Stimulated activated naive CD8-positive, alpha-beta T cell treated with anti-CD3 and anti-CD28 coated beads, Interleukin-15, Interleukin-2, amounts not matched to agents 100 U/mL and 50 U/mL, for 24 hours (primary cell): ENCODE measurements around the gene RRP8.

Source experiments
- ATAC-seq: fragments of 150-1000 bp; cut with Tn5 transposase; one replicate; pipeline ENCODE4 v1.10.0; 2021
- DNase-seq: peaks from one replicate; pipeline ENCODE4 v3.0.0; 2021

The RRP8 gene

DNA sequence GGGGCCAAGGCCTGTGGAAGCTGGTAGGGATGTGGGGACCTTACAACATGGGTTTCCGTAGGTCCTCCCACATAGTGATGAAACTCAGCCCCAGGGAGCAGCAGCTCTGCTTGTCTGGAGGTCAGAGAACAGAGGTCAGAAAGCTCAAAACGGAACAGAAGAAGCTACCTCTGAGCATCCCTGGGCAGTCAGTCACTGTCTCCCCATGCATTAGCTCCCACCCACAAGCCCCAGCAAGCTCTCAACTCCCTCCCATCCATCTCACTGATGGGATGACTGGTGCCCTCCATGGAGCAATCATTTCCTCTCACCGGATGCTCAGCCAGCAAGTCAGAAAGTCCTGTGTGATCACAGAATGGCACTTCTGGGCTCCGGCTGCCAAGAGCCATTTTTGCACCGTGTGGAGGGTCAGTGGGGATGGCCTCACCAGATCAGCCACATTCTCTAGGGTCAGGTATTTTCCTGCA is 13.9 kb upstream of the RRP8 start:
- ATAC-seq (no peak), DNase-seq (no peak)

DNA sequence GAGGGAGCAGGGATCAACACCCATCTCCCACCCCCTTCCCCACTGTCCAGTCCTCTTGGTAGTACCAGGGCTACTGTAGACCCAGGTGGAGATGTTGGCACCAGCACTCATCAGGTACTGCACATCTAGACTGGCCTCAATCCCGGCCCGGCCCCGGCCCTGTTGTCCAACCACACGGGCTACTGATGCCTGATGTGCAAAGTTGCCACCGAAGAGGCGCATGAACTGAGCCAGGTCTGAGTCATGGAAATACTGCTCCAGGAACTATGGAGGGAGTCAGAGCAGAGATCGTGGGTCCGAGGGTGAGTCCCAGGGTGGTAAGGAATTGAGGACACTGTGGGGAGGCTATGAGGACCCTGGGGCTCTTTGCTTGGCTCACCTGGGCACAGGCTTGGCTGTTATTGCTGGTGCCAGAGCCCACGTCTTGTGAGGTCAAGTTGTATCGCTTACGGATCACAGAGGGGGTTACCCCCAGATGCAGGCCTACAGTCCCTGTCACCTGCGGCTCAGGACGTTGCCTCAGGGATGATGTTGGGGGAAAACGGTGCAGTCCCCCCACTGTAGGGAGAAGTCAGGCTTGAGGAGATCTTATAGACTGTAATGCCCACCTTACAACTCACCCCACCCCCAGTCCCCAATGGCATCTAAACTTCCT is 13.3 kb upstream of the RRP8 start:
- DNase-seq: no peak
- no peak for ATAC-seq

DNA sequence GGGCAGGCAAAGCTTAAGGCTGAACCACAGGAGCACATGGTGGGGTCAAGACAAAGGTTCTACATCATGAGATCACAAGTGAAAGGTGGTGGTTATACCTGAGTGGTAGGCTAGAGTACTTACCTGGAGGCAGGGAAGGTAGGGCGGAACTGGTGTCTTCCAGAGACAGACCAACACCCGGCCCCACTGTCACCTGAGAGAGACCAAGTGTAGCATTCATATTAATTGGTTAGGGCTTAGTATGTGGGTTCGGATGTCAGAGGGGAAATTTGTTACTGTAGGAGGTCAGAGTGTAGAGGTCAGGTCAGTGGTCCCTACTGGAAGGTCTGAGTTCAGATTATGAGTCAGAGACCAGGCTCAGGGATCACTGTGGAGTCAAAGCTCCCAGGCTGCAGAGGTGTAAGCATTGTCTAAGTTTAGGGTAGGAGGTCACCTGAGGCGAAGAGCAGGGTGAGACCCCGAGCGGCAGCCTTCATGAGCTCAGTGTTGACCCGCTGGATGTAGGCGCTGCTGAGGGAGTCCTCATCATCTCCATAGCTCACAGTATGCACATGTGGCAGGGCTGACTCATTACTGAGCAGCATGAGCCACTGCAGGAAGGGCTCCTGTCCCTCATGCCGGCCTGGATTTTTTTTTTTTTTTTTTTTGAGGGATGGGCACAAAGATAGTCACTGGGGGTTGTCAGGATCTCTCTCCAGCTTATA is 12.6 kb upstream of the RRP8 start:
- DNase-seq (no peak), ATAC-seq (no peak)

DNA sequence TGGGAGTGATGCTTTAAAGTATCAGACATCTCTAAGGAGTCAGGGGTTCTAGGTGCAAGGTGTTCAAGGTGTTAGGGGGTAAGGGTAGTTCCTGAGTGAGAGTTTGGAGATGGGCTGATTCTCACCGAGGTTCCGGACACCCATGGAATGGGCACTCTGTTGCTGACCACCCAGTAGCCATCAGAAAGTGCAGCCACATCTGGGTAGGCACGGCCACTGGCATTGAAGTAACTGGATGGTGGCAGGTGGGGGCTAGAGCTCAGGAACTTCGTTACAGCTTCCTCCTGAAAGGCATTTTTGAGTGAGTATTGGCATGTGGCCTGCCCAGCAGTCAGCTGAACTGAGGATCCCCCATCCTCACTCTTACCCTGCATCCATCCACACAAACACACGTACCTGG is 11.6 kb upstream of the RRP8 start:
- no peak for DNase-seq
- ATAC-seq: no peak

GRCh38 chr11:6614446-6614845 is 11.0 kb upstream of the RRP8 start:
- no peak for DNase-seq
- no peak for ATAC-seq

DNA sequence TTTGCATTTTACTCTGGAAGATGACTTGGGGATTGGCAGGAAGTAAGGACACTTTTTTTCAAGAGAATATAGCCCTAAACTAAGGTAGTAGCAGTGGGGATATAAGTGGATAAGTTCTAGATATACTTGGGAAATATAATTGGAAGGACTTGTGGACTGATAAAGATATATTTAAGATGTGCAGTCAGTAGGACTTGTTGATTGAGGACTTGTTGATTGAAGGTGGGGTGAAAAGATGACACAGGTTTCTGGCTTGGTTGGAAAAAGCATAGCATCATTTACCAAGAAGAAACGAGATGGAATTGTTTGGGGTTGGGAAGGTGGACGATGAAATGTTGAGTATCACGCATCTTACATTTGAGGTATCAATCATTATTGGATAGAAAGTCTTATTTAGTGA is 10.1 kb upstream of the RRP8 start:
- ATAC-seq: no peak

GRCh38 chr11:6612213-6613041 is 9.0 kb upstream of the RRP8 start, which contains the start of gene TAF10:
Gene TAF10, minus strand, starts transcription at chr11:6612216. Its CDS starts 27 bp downstream, at chr11:6612189.
- DNase-seq (peak; percentile 97), ATAC-seq (peak; percentile 87)

More for the DNA sequence above, 10.1 kb upstream of the RRP8 start:
- no peak for DNase-seq

DNA sequence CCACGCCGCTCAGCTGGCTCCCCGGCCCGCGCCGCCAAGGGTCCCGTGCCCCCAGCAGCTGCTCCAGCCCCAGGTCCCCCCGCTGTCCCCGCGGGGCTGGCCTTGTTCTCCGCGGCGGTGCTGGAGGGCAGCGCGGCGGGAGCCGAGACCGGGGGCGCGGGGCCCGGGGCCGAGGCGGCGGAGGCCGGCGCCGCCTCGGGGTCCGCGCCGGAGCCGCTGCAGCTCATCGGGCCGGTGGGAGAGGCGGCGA is 8.5 kb upstream of the RRP8 start:
- ATAC-seq: peak; percentile 9

DNA sequence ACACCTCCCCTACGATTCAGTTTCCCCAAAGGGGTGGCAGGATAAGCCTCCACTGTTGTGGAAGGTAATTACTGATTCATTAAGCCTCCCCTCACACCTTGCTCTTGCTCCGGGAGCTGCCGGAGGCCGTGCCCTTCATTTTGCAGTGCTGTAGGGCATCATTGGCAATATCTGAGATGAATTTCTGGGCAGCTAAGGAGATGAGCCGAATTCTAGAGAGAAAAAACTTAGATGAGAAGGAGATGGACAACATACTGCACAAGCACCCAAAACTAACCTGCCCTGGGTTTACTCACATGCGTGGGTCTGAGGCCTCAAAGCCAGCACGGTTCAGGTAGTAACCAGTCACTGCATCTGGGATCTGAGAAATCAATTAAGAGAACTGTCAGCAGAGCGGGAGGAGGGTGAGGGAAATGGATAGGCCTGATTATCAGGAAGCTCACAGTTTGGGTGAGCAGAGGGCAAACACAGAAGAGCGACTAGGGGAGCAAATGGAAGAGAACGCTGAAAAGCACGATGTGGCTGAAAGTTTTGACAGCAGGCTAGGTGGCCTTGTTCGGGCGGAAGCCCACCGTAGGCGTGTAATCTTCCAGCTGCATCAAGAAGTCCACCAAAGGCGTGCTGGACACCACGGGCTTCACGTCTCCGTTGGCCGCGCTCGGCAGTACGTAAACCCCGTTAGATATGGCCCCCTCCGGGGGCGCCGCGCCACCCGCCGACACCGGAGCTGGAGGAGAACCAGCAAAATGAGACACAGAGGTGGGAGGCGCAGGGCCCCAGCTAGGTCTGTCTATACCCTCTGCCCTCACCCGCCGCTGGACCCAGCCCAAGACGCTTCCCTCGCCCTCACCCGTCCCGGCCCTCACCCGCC is 7.9 kb upstream of the RRP8 start:
- DNase-seq (peak; percentile 53), ATAC-seq (no peak)

More for the DNA sequence above, 8.5 kb upstream of the RRP8 start:
- no peak for DNase-seq

DNA sequence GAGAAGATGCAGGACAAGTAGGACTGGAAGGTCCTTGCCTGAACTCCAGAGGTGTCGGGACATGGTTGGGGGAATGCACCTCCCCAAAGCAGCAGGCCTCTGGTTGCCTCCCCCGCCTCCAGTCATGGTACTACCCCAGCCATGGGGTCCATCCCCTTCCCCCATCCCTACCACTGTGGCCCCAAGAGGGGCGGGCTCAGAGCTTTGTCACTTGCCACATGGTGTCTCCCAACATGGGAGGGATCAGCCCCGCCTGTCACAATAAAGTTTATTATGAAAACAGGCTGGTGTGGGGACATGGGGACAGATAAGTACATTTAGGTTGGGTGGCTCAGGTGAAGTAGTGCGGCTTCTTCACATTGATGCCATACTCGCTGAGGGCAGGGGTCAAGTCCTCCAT is 7.2 kb upstream of the RRP8 start:
- ATAC-seq (no peak), DNase-seq (no peak)

DNA sequence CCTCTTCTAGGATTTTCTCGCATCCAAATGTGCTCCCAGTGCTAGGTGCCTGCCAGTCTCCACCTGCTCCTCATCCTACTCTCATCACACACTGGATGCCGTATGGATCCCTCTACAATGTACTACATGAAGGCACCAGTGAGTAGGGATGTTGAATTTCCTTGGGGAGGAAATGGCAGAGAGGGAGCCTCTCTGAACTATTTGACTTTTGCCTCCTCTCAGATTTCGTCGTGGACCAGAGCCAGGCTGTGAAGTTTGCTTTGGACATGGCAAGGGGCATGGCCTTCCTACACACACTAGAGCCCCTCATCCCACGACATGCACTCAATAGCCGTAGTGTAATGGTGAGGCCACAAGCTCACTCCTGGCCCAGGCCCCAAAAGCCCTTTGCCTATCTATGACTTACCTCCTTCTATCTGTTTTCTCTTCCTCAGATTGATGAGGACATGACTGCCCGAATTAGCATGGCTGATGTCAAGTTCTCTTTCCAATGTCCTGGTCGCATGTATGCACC is 6.1 kb upstream of the RRP8 start:
- ATAC-seq (no peak), DNase-seq (no peak)

DNA sequence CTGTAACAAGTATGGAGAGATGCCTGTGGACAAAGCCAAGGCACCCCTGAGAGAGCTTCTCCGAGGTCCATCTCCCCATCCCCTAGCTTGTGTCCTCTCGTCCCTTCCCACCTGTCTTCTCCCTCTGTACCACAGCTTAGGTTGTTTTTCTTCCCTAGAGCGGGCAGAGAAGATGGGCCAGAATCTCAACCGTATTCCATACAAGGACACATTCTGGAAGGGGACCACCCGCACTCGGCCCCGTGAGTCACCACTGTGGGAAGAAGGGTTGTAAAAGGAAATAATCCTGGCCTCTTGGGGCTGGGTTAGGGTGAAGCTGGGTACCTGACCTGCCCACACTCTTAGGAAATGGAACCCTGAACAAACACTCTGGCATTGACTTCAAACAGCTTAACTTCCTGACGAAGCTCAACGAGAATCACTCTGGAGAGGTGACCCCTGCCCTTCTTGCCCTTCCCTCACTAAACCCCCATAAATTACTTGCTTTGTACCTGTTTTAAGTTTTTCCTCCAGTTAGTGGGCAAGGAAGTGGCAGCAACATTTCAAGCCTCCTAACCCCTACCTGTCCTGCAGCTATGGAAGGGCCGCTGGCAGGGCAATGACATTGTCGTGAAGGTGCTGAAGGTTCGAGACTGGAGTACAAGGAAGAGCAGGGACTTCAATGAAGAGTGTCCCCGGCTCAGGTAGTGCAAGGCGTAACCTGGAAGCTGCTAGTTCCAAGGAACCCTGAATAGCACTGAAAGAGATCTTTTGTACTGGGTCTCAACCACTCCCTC is 5.5 kb upstream of the RRP8 start:
- DNase-seq: no peak
- ATAC-seq: no peak

DNA sequence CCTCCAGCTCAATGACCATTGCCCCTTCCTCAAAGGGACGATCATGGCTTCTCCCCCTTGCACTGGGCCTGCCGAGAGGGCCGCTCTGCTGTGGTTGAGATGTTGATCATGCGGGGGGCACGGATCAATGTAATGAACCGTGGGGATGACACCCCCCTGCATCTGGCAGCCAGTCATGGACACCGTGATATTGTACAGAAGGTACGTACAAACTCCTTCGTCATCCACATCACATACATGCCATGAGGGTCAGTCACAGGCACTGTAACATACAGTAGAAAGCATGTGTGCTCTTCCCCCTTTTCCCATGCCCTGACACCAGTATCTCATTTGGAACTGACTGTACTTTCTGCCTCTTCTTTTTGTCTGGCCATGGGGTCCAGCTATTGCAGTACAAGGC is 4.6 kb upstream of the RRP8 start:
- no peak for DNase-seq
- no peak for ATAC-seq

DNA sequence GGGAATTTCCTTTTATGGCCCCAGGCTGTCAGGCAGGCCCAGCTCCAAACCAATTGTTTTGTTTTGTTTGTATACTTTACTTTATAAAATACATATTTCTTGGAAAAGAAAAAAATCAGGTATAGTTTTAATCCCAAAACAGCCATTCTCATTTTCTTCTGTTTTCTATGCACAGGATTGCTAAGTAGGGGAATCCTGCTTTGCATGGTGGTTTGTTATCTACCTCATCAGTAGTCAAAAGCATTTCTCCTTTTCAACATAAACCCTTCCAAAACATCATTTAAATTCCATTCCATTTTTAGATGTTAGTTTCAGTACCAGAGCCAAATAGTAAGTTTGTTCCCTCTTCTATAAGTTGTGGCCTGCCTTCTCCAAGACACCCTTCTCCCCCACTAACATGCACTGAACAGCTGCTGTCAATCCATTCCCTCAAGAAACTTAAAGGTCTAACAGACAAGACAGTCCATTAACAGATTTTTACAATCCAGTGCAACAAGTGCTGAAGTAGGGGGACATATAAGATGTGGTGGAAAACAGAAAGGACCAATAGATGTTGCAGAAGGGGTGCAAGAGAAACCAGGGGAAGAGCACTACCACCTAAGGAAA is 3.9 kb upstream of the RRP8 start:
- no peak for DNase-seq
- no peak for ATAC-seq

DNA sequence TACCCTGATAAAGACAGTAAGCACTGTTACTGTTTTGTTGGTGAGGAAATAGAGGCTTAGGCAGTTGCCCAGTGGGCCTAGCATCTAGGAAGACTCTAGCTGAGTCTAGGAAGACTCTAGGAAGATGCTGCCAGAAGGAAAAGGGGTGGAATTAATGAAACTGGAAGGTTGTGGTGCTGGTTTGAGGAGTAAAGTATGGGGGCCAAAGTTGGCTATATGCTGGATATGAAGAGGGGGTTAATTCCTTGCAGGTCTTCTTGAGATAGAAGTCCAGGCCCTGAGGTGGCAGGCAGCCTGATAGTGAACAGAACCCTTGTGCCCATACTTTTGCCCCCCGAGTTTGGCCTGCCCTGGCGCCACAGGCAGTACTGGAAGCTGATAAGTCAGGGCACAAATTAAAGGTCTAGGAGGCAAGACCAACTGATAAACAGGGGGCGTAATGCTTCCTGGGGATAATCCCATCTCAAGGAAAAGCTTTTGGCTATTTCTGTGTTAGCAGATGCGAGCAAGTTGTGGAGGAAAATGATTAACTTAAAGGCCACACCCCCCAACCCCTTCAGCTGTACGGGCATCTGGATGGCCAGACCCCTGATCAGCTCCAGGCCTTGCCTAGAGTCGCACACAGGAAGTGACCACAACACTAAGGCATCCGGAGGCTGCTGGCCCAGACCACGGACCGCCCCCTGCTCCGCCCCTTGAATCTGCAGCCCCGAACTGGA is 3.2 kb upstream of the RRP8 start:
- ATAC-seq (peak; percentile 24), DNase-seq (peak; percentile 79)

DNA sequence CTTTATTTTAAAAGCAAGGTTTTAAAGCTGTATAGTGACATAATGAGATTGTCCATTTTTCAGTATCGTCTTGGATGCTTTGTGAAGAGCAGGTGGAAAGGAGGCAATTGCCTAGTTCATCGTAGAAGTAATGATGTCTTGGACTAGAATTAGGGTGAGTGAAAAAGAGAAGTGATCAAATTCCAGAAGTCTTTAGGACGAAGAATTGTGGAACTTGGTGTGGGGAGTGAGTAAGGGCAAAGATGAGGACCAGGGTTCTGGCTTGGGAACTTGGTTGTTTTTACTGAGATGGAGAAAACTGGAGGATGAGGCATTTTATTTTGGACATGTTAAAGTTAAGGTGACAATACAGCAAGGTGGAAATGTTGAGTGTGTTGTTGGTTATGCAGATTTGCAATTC is 1.4 kb upstream of the RRP8 start:
- ATAC-seq: no peak
- no peak for DNase-seq

DNA sequence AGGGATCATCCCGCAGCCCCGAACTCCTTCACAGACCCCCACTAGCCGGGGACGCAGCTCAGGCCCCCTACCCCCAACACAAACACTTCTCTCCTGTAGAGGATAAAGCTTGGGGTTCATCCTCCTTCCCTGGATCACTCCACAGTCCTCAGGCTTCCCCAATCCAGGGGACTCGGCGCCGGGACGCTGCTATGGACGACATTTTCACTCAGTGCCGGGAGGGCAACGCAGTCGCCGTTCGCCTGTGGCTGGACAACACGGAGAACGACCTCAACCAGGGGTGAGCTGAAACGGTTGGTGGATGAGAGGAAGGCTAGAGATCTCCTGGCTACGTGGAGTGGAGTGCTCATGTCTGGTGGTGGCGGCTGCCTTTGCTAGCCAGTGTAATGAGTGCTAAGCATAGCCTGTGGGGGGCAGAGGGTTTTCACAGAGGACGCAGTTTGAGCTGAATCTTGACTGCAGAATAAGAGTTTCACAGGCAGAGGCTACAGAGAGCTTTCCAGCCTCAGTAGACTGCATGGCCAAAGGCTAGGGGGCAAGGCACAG is 738 bp upstream of the RRP8 start:
- ATAC-seq: peak; percentile 50
- DNase-seq: peak; percentile 57

DNA sequence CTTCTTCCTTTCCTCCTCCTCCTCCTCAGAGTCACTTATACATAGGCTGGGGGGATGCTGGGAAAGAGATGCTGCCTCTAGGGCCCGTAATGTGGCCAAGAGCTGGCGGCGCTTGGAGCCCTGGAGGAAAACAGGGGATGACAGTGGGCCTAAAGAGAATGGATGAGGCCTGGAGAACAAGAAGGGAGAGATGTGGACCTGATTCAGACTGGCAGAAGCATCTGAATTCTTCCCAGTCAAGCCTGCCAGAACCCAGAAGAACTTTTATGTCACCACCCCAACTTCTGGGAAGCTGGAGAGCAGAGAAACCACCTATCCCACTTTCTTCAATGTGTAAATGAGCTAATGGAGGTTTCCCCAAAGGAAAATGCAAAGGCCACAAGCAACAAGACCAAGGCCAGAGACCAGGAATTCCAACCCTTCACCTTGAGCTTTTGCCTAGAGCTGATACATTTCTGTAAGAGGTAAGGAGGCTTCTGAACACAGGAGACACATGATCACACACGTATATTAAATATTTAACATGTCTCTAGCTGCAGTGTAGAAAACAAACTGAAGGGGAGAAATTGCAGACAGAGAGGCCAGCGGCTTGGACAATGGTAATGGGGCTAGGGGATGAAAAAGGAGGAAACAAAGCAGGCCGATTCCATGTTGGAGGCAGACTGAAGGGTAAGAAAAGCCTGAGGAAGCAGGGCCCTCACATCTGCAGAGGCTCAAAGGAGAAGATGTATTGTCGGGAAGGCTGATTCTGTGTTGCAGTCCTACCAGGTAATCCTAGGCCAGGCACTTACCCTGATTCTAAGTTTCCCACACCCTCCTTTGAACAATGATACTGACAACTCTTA is 1.1 kb downstream of the RRP8 start:
- no peak for ATAC-seq
- no peak for DNase-seq

DNA sequence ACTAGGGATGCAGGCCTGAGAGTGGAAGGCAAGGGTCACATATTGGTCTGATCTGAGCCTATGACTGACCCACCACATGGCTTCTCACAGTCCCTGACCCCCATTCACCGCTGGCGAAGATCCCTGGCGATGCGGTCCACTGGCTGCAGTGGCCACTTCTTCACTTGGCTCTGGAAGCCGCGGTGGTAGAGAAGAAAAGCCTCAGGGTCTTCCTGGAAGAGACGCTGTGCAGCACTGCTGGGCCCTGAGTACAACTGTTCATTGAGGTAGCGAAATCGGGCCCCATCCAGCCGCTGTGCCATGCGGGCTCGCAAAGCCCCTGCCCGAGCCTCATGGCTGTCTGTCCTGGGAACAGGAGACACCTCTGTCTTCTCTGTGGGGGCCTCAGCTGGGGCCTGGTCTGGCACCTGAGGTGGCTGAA is 2.4 kb downstream of the RRP8 start:
- DNase-seq: no peak
- ATAC-seq: no peak
